GM12801 (cell line): ENCODE measurements around the gene HBD.

Experiments
- TF ChIP-seq, protein P1 (sequence below): IDR thresholded peaks from one replicate; pipeline ENCODE4 v1.5.1; 2011; ENCODE audit warnings: control low read depth; ENCODE audit not compliant: insufficient read length; ENCODE audit errors: extremely low read depth

The HBD gene

GRCh38 chr11:5196731-5197130 is 37.6 kb downstream of the HBD start:
- TF ChIP-seq, protein P1, sequence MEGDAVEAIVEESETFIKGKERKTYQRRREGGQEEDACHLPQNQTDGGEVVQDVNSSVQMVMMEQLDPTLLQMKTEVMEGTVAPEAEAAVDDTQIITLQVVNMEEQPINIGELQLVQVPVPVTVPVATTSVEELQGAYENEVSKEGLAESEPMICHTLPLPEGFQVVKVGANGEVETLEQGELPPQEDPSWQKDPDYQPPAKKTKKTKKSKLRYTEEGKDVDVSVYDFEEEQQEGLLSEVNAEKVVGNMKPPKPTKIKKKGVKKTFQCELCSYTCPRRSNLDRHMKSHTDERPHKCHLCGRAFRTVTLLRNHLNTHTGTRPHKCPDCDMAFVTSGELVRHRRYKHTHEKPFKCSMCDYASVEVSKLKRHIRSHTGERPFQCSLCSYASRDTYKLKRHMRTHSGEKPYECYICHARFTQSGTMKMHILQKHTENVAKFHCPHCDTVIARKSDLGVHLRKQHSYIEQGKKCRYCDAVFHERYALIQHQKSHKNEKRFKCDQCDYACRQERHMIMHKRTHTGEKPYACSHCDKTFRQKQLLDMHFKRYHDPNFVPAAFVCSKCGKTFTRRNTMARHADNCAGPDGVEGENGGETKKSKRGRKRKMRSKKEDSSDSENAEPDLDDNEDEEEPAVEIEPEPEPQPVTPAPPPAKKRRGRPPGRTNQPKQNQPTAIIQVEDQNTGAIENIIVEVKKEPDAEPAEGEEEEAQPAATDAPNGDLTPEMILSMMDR, result no peak

DNA sequence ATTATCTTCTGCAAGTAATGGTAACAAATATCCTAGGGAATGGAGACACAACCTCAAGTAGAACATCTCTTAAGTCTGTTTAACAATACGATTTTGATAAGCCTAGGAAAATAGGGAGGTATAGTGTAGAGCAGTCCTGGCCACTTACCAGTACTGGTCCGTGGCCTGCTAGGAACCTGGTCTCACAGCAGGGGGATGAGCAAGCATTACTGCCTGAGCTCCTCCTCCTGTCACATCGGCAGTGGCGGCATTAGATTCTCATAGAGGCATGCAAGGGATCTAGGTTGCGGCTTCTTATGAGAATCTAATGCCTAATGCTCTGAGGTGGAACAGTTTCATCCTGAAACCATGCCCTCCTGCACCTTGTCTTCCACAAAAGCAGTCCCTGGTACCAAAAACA is 38.2 kb downstream of the HBD start:
- TF ChIP-seq, protein P1, result no peak

DNA sequence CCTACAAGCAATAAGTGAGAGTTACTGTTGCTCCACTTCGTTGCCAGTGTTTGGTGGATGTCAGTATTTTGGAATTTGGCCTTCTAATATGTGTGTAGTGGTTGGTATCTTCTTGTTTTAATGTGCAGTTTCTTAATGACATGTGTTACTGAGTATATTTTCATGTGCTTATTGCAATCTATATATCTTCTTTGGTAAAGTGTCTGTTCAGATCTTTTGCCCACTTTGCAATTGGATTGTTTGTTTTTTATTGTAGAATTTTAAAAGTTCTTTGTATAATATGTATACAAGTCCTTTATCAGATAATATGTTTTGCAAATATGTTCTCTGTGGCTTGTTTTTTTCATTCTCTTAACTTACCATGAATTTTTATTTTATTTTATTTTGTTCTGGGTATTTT is 41.5 kb downstream of the HBD start:
- TF ChIP-seq, protein P1, result no peak

- TF ChIP-seq, protein P1, result no peak
Observed at GRCh38 chr11:5188201-5188600, 46.1 kb downstream of the HBD start.
